CD4-positive, alpha-beta T cell (primary cell): Measurements from ENCODE around the gene CEP104. TPM values are rescaled to one million over a fixed set of nuclear protein-coding genes. Genes with fewer than 3 reads are reported as not detected.

Source experiments
- ATAC-seq: fragments of 200-7000 bp; cut with Tn5 transposase; one replicate; pipeline ENCODE4 v1.10.0; 2022; ENCODE audit warnings: mild to moderate bottlenecking; ENCODE audit not compliant: poor library complexity
- CTCF ChIA-PET: fragments of 350-600 bp; sonication (Branson Sonifier 250); formaldehyde crosslinking; loops from one replicate; lab custom pipeline; 2021; ENCODE audit warnings: antibody characterized with exemption, inconsistent platforms; lab: Charles Lee
- POLR2A ChIA-PET: fragments of 350-600 bp; sonication (Branson Sonifier 250); formaldehyde crosslinking; loops from one replicate; lab custom pipeline; 2021; ENCODE audit warnings: antibody characterized with exemption, inconsistent platforms; lab: Charles Lee
- DNase-seq, 14 experiments: peaks; one replicate each; pipeline ENCODE4 v3.0.0-alpha.2; 2013 to 2020; ENCODE audit warnings: mixed read lengths in 2 of 14
- H3K27ac ChIP-seq, 2 donors: one replicate each; pipeline versions ENCODE4 v1.5.1 to v1.7.0; 2013; ENCODE audit warnings: low read length in 2 of 2, low read depth in 1 of 2, mild to moderate bottlenecking in 1 of 2
- H3K27me3 ChIP-seq, 2 experiments: 1 replicate in 1 of 2; 2 replicates in 1 of 2; pipeline versions ENCODE4 v1.6.1 to v1.7.0; 2013; ENCODE audit warnings: low read length in 2 of 2, control low read depth in 1 of 2, mild to moderate bottlenecking in 1 of 2, moderate library complexity in 1 of 2; ENCODE audit not compliant: insufficient read depth in 2 of 2, control insufficient read depth in 1 of 2
- H3K36me3 ChIP-seq: one replicate; pipeline ENCODE4 v1.6.1; 2013; ENCODE audit warnings: low read length, control low read depth; ENCODE audit not compliant: insufficient read depth
- H3K4me1 ChIP-seq: one replicate; pipeline ENCODE4 v1.6.1; 2013; ENCODE audit warnings: low read length, control low read depth; ENCODE audit not compliant: insufficient read depth
- H3K4me3 ChIP-seq: one replicate; pipeline ENCODE4 v1.5.1; 2013; ENCODE audit warnings: mild to moderate bottlenecking, low read length, moderate library complexity
- H3K9me3 ChIP-seq, 2 experiments: 1 replicate in 1 of 2; 2 replicates in 1 of 2; pipeline versions ENCODE4 v1.6.1 to v1.7.0; 2013; ENCODE audit warnings: low read length in 2 of 2, mild to moderate bottlenecking in 2 of 2, control low read depth in 1 of 2, moderate library complexity in 1 of 2; ENCODE audit not compliant: control insufficient read depth in 1 of 2, insufficient read depth in 1 of 2
- H3K27ac Mint-ChIP-seq: one replicate; pipeline ENCODE4 v1.8.0; 2020; ENCODE audit warnings: mixed read lengths
- H3K27me3 Mint-ChIP-seq: one replicate; pipeline ENCODE4 v1.8.0; 2021; ENCODE audit warnings: mixed read lengths
- H3K36me3 Mint-ChIP-seq: one replicate; pipeline ENCODE4 v1.8.0; 2021; ENCODE audit warnings: low read depth, mixed read lengths
- H3K4me1 Mint-ChIP-seq: one replicate; pipeline ENCODE4 v1.8.0; 2021; ENCODE audit warnings: low read depth, mixed read lengths
- H3K4me3 Mint-ChIP-seq: one replicate; pipeline ENCODE4 v1.8.0; 2020; ENCODE audit warnings: mild to moderate bottlenecking, mixed read lengths
- H3K9me3 Mint-ChIP-seq: one replicate; pipeline ENCODE4 v1.8.0; 2020; ENCODE audit warnings: mixed read lengths
- intact Hi-C, 2 experiments: fragments of 100-400 bp; cut with DNase I in 1 of 2; cut with micrococcal nuclease in 1 of 2; formaldehyde crosslinking; loops; one replicate each; pipeline versions ENCODE4 v1.15.1 to v1.9.0; 2023 to 2025; cut with DNase I, micrococcal nuclease
- total RNA-seq, 174 experiments: library from RNA in 2 of 174; stranded (reverse) in 2 of 174; gene quantifications; one replicate each; pipeline ENCODE4 v1.2.3 and lab custom pipeline; 2021 to 2026
- TF ChIP-seq, protein P1 (sequence below): fragments of 200-600 bp; IDR thresholded peaks from one replicate; pipeline ENCODE4 v1.8.0; 2022; ENCODE audit warnings: antibody characterized with exemption, mild to moderate bottlenecking

Gene CEP104
- total RNA-seq, 2 experiments from 2014 or later, result 16.6 to 20.5 TPM

DNA sequence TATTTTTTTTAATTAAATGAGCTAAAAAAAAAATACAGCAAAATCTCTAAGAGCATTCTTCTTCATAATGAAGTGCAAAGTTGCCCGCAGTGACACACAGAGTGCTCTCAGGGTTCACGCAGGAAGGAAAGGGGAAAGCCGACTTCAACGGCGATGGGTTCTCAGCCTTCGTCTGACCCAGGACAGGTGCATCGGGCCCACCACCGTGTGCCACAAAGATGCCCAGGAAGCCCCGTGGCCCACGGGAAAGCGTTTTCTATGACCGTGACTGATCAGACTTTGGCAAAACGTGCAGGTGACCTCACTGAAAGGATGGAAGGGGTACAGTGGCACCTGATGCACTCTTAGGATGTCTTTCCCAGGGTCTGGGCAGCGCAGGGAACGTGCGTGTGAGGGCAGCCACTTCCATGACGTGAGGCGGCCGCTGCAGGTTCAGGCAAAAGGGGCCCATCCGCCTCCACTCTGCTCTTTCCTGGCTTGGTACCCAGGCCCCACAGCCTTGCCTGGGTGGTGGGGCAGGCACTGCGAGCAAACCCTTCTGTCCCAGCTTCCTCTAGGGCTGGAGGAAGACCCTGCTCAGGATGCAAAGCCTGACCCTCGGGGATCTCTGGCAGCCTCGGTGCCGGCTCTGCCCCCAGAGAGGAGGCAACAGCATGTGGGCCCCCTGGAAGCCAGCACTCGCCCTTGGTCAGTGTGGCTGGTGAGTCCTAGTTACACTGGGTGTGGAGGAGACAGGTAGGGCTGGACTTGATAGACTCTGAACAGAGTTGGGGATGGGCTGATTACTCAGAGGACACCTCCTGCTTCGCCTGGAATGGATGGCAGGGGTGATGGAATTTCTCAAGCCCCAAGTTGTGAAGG is 69.0 kb downstream of the CEP104 start:
- H3K4me3 ChIP-seq, result no peak overlapping the region
- TF ChIP-seq, protein P1, sequence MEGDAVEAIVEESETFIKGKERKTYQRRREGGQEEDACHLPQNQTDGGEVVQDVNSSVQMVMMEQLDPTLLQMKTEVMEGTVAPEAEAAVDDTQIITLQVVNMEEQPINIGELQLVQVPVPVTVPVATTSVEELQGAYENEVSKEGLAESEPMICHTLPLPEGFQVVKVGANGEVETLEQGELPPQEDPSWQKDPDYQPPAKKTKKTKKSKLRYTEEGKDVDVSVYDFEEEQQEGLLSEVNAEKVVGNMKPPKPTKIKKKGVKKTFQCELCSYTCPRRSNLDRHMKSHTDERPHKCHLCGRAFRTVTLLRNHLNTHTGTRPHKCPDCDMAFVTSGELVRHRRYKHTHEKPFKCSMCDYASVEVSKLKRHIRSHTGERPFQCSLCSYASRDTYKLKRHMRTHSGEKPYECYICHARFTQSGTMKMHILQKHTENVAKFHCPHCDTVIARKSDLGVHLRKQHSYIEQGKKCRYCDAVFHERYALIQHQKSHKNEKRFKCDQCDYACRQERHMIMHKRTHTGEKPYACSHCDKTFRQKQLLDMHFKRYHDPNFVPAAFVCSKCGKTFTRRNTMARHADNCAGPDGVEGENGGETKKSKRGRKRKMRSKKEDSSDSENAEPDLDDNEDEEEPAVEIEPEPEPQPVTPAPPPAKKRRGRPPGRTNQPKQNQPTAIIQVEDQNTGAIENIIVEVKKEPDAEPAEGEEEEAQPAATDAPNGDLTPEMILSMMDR, result no peak
- peaks cover 62% of the 10 kb centered on the region for H3K36me3 ChIP-seq
- peak; percentile 35 for ATAC-seq
- no peaks in the 10 kb centered on the region for H3K27me3 ChIP-seq
- H3K9me3 ChIP-seq, result no peaks in the 10 kb centered on the region
- peaks cover 38% of the 10 kb centered on the region for H3K4me1 ChIP-seq
- Mint-ChIP-seq H3K9me3 (no peaks in the 10 kb centered on the region), H3K36me3 (peaks cover 65% of the 10 kb centered on the region), H3K4me3 (no peak overlapping the region), H3K27ac (peak overlapping the region; percentile 30), H3K27me3 (no peaks in the 10 kb centered on the region), H3K4me1 (peaks cover 16% of the 10 kb centered on the region)
- ChIA-PET CTCF (interaction anchor here (1.6 kb wide), 1 partner anchor 12 kb away, joined by 9 read pairs; no protein-coding TSS in a partner anchor), POLR2A (no interaction called here)
- intact Hi-C loops, result no loop called here
- no peak for DNase-seq
- H3K27ac ChIP-seq, result no peak overlapping the region

DNA sequence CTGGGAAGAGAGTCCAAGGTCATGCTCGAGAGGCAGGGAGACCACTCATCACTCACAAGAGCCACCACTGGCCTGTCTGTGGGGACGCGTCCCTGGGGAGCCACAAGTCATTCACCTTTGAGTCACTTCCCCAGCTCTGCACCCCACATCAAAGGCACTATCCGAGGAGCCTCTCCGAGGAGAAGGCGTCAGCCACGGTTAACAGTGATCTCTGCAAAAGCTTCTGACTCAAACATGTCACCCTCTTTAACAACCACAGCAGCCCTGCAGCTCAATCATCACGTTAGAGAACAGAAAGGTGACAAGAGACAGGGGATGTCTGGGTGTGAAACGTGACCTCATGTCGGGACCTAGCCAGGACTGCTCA is 69.7 kb downstream of the CEP104 start:
- Histone ChIP-seq H3K27ac (no peak overlapping the region), H3K36me3 (peaks cover 68% of the 10 kb centered on the region), H3K9me3 (no peaks in the 10 kb centered on the region), H3K27me3 (no peaks in the 10 kb centered on the region), H3K4me1 (peaks cover 38% of the 10 kb centered on the region), H3K4me3 (no peak overlapping the region)
- Mint-ChIP-seq H3K27me3 (no peaks in the 10 kb centered on the region), H3K27ac (peak overlapping the region; percentile 30), H3K4me3 (no peak overlapping the region), H3K4me1 (peaks cover 10% of the 10 kb centered on the region), H3K36me3 (peaks cover 65% of the 10 kb centered on the region), H3K9me3 (no peaks in the 10 kb centered on the region)
- ChIA-PET POLR2A (no interaction called here), CTCF (interaction anchor here (1.6 kb wide), 1 partner anchor 12 kb away, joined by 9 read pairs; no protein-coding TSS in a partner anchor)
- TF ChIP-seq, protein P1, result no peak
- intact Hi-C loops, result no loop called here
- DNase-seq, result peak in 7 of 14 experiments; percentile 18 to 72 (median 34)
- ATAC-seq, result peak; percentile 73

DNA sequence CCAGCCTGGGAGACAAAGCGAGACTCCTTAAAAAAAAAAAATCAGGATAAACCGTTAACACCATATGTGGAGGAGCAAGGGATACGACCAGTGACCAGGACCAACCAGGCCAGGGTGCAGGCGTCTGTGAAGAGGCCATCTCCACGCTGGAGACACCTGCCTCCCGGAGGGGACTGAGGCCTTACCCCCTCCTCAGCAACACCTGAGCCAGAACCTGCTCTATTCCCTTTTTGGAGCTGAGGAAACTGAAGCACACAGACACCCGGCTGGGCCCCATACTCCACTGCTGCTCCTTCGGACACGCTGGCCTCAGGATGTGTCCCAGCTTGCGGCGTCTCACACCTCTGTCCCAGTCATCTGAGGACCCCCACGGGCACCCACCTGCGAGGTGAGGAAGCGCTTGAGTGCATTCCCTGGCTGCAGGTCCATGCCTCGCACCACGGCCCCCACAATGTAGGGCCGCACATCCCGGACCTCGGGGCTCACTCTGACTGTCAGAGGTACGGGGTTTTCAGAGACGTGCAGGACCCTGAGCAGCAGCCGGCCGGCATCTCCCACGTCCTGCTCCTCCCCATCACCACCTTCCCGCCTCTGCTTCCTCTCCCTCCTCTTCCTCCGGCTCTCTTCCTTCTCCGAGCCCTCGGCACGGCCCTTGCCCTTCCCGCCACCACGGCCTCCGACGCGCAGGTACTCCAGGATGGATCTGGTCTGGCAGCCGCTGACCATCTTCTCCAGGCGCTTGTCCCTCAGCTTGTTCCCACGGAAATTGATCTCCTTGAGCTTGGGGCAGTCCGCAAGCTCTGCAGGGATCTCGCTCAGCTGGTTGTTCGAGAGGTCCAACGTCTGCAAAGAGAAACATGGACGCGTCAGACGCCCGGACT is 70.3 kb downstream of the CEP104 start:
- peaks cover 4% of the 10 kb centered on the region for H3K4me1 Mint-ChIP-seq
- CTCF ChIA-PET, result interaction anchor here (1.6 kb wide), 1 partner anchor 11 kb away, joined by 9 read pairs; no protein-coding TSS in a partner anchor
- Histone ChIP-seq H3K27ac (no peak overlapping the region), H3K9me3 (no peaks in the 10 kb centered on the region), H3K4me3 (no peak overlapping the region), H3K36me3 (peaks cover 68% of the 10 kb centered on the region), H3K27me3 (no peaks in the 10 kb centered on the region), H3K4me1 (peaks cover 38% of the 10 kb centered on the region)
- POLR2A ChIA-PET, result no interaction called here
- H3K4me3 Mint-ChIP-seq, result no peak overlapping the region
- intact Hi-C loops, result no loop called here
- H3K27ac Mint-ChIP-seq, result peak overlapping the region; percentile 30
- TF ChIP-seq, protein P1, result no peak
- peaks cover 65% of the 10 kb centered on the region for H3K36me3 Mint-ChIP-seq
- DNase-seq (no peak), ATAC-seq (no peak)
- no peaks in the 10 kb centered on the region for H3K27me3 Mint-ChIP-seq
- H3K9me3 Mint-ChIP-seq, result no peaks in the 10 kb centered on the region
